SK-N-SH (cell line): ENCODE measurements around the gene YBX2. TPM values are rescaled to one million over a fixed set of nuclear protein-coding genes. Genes with fewer than 3 reads are reported as not detected.

ENCODE experiments used
- CTCF ChIA-PET: fragments of 300-600, 350-600 bp; formaldehyde crosslinking; extraction: SDS; loops from one replicate; lab custom pipeline; 2021; lab: Yijun Ruan, JAX
- POLR2A ChIA-PET: fragments of 350-600 bp; sonication (Branson Sonifier 250); formaldehyde crosslinking; extraction: SDS; loops from one replicate; lab custom pipeline; 2020; ENCODE audit warnings: antibody characterized with exemption, inconsistent platforms; lab: Yijun Ruan, JAX
- DNase-seq: peaks from one replicate; pipeline ENCODE4 v3.0.0; 2012
- H2AFZ ChIP-seq: fragments of 200-600 bp; sonication (generic); 2 replicates; pipeline ENCODE4 v1.8.1; 2016; ENCODE audit warnings: antibody characterized with exemption, mild to moderate bottlenecking, low read depth
- H3F3A ChIP-seq: fragments of 200-600 bp; sonication (generic); replicated peaks from 2 replicates; pipeline ENCODE3; 2016; ENCODE audit warnings: antibody characterized with exemption, mild to moderate bottlenecking; ENCODE audit not compliant: insufficient read depth
- H3K27ac ChIP-seq, 2 experiments: fragments of 200-500 bp in 1 of 2; fragments of 200-600 bp in 1 of 2; sonication (Bioruptor generic) in 1 of 2; sonication (generic), shearing (Covaris generic) in 1 of 2; 2 replicates each; pipeline versions ENCODE4 v1.5.1 to v1.6.1; 2014 to 2016; ENCODE audit warnings: low read depth in 2 of 2, inconsistent platforms in 1 of 2, low read length in 1 of 2, mild to moderate bottlenecking in 1 of 2, mixed read lengths in 1 of 2
- H3K27me3 ChIP-seq: fragments of 200-600 bp; sonication (generic), shearing (Covaris generic); 2 replicates; pipeline ENCODE4 v1.6.1; 2016; ENCODE audit warnings: mixed run types; ENCODE audit not compliant: insufficient read depth
- H3K36me3 ChIP-seq, 2 experiments: fragments of 200-500 bp in 1 of 2; fragments of 200-600 bp in 1 of 2; sonication (Bioruptor generic) in 1 of 2; sonication (generic) in 1 of 2; replicated peaks in 1 of 2; 2 replicates each; pipeline versions ENCODE3 to v1.5.1; 2014 to 2016; ENCODE audit warnings: low read length in 1 of 2, mild to moderate bottlenecking in 1 of 2; ENCODE audit not compliant: insufficient read depth in 2 of 2, control insufficient read depth in 1 of 2
- H3K4me1 ChIP-seq, 2 experiments: fragments of 200-500 bp in 1 of 2; fragments of 200-600 bp in 1 of 2; sonication (Bioruptor generic) in 1 of 2; sonication (generic), shearing (Covaris generic) in 1 of 2; 2 replicates each; pipeline versions ENCODE4 v1.5.1 to v1.6.1; 2014 to 2016; ENCODE audit warnings: low read depth in 1 of 2, low read length in 1 of 2, mixed run types in 1 of 2; ENCODE audit not compliant: insufficient read depth in 2 of 2, control insufficient read depth in 1 of 2
- H3K4me2 ChIP-seq: fragments of 200-600 bp; sonication (generic), shearing (Covaris generic); 2 replicates; pipeline ENCODE4 v1.6.1; 2017; ENCODE audit warnings: mixed run types
- H3K4me3 ChIP-seq, 2 experiments: fragments of 200-500 bp in 1 of 2; fragments of 200-600 bp in 1 of 2; sonication (Bioruptor generic) in 1 of 2; sonication (generic), shearing (Covaris generic) in 1 of 2; 2 replicates each; pipeline versions ENCODE4 v1.5.1 to v1.8.1; 2014 to 2016; ENCODE audit warnings: low read depth in 2 of 2, inconsistent platforms in 1 of 2, low read length in 1 of 2, mild to moderate bottlenecking in 1 of 2, mixed read lengths in 1 of 2, moderate library complexity in 1 of 2
- H3K79me2 ChIP-seq: fragments of 200-600 bp; sonication (generic); 2 replicates; pipeline ENCODE4 v1.8.1; 2017; ENCODE audit warnings: mild to moderate bottlenecking; ENCODE audit not compliant: insufficient read depth
- H3K9ac ChIP-seq: fragments of 200-600 bp; sonication (generic); 2 replicates; pipeline ENCODE4 v1.6.1; 2017; ENCODE audit warnings: mixed run types
- H3K9me2 ChIP-seq: fragments of 200-600 bp; sonication (generic); 2 replicates; pipeline ENCODE4 v1.6.1; 2017; ENCODE audit warnings: mixed run types
- H3K9me3 ChIP-seq: fragments of 200-600 bp; sonication (generic); 2 replicates; pipeline ENCODE4 v1.6.1; 2017; ENCODE audit warnings: mixed run types, mild to moderate bottlenecking, moderate library complexity
- H4K20me1 ChIP-seq: fragments of 200-600 bp; sonication (generic); 2 replicates; pipeline ENCODE4 v1.6.1; 2017; ENCODE audit warnings: mild to moderate bottlenecking, mixed run types; ENCODE audit not compliant: insufficient read depth
- CHD2 ChIP-seq: fragments of 150-350 bp; IDR thresholded peaks from 2 replicates; pipeline ENCODE4 v1.6.1; 2018; ENCODE audit warnings: low read length; ENCODE audit not compliant: partially characterized antibody
- CTCF ChIP-seq: fragments of 200-600 bp; sonication (generic); IDR thresholded peaks from 2 replicates; pipeline ENCODE4 v1.6.1; 2017; ENCODE audit warnings: antibody characterized with exemption, mild to moderate bottlenecking, moderate library complexity
- ELF1 ChIP-seq: IDR thresholded peaks from 2 replicates; pipeline ENCODE4 v1.4.0; 2012
- EZH2phosphoT487 ChIP-seq: fragments of 200-600 bp; sonication (generic); IDR thresholded peaks from 2 replicates; pipeline ENCODE4 v1.6.1; 2017; ENCODE audit warnings: low read depth, mixed run types, mild to moderate bottlenecking, antibody characterized with exemption, moderate library complexity, borderline replicate concordance
- FOXM1 ChIP-seq: IDR thresholded peaks from 2 replicates; pipeline ENCODE4 v1.4.0; 2012; ENCODE audit warnings: low read depth, mild to moderate bottlenecking
- GABPA ChIP-seq: IDR thresholded peaks from 2 replicates; pipeline ENCODE4 v1.4.0; 2012; ENCODE audit warnings: low read depth, mild to moderate bottlenecking
- GATA2 ChIP-seq: sonication (generic); formaldehyde crosslinking; IDR thresholded peaks from 2 replicates; pipeline ENCODE4 v1.5.0; 2020; ENCODE audit warnings: mild to moderate bottlenecking, missing genetic modification reagents
- MEF2A ChIP-seq: IDR thresholded peaks from 2 replicates; pipeline ENCODE4 v1.4.0; 2012; ENCODE audit warnings: low read depth, borderline replicate concordance
- NRF1 ChIP-seq: IDR thresholded peaks from 2 replicates; pipeline ENCODE4 v1.6.1; 2012; ENCODE audit warnings: low read depth, mild to moderate bottlenecking, low read length
- POLR2AphosphoS5 ChIP-seq: IDR thresholded peaks from 2 replicates; pipeline ENCODE4 v1.6.1; 2012; ENCODE audit warnings: low read depth, low read length
- RAD21 ChIP-seq: IDR thresholded peaks from 2 replicates; pipeline ENCODE4 v1.6.1; 2012; ENCODE audit warnings: mild to moderate bottlenecking, low read length
- RCOR1 ChIP-seq: fragments of 150-350 bp; IDR thresholded peaks from 2 replicates; pipeline ENCODE4 v1.6.1; 2017; ENCODE audit warnings: antibody characterized with exemption, low read length
- RFX5 ChIP-seq: IDR thresholded peaks from 2 replicates; pipeline ENCODE4 v1.6.1; 2012; ENCODE audit warnings: mild to moderate bottlenecking, improper control_type of control experiment, low read length
- RXRA ChIP-seq: IDR thresholded peaks from 2 replicates; pipeline ENCODE4 v1.4.0; 2012; ENCODE audit warnings: low read depth, mild to moderate bottlenecking, borderline replicate concordance
- SIN3A ChIP-seq: IDR thresholded peaks from 2 replicates; pipeline ENCODE4 v1.6.1; 2012; ENCODE audit warnings: low read depth, mild to moderate bottlenecking, low read length, moderate library complexity, borderline replicate concordance
- SMC3 ChIP-seq: IDR thresholded peaks from 2 replicates; pipeline ENCODE4 v1.6.1; 2012; ENCODE audit warnings: low read depth, low read length, improper control_type of control experiment
- TAF1 ChIP-seq: IDR thresholded peaks from 2 replicates; pipeline ENCODE4 v1.6.1; 2012; ENCODE audit warnings: low read depth, mild to moderate bottlenecking, low read length, moderate library complexity, borderline replicate concordance
- USF2 ChIP-seq: fragments of 150-350 bp; IDR thresholded peaks from 2 replicates; pipeline ENCODE4 v1.6.1; 2017; ENCODE audit warnings: antibody characterized with exemption, low read length, low read depth, borderline replicate concordance
- WGBS: methylation state at CpG from one replicate; pipeline ENCODE4 v1.1.6; 2017; ENCODE audit warnings: low lambda C conversion rate; 5-methylcytosine and 5-hydroxymethylcytosine counted together
- polyA plus RNA-seq, 3 experiments: library from polyadenylated mRNA; depleted of rRNA; stranded (reverse); fragments of >200 nt; gene quantifications; 2 replicates each; pipeline ENCODE4 v1.2.3, GENCODE V29; 2012

The YBX2 gene
- polyA plus RNA-seq, 1 of the 3 experiments (the other 2 are of a cell fraction), result 0.54 TPM

- Histone ChIP-seq H3K4me2 (peak overlapping the region; percentile 95; the same call in 1 of the 2 replicates), H3K4me3 (peak overlapping the region in 1 of 2 experiments; percentile 95; a peak in 1 of 4 replicates)
- POLR2A ChIA-PET, result interaction anchor here (0.8 to 0.9 kb wide), 2 partner anchors 9 to 60 kb away, joined by 3 read pairs; no protein-coding TSS in a partner anchor
These were observed 45.2 kb downstream of the YBX2 start for GRCh38 chr17:7249214-7249613.

GRCh38 chr17:7248796-7249195 lies 45.6 kb downstream of the YBX2 start:
- ChIA-PET POLR2A (interaction anchor here (0.9 kb wide), 1 partner anchor 9 kb away, joined by 3 read pairs; no protein-coding TSS in a partner anchor), CTCF (interaction anchor here (0.7 to 1.5 kb wide), 3 partner anchors 47 to 664 kb away, joined by 3 to 6 read pairs (median 3); no protein-coding TSS in a partner anchor)
- no peaks in the 10 kb centered on the region for H3K9me3 ChIP-seq
- H2AFZ ChIP-seq, result no peak overlapping the region
- H3K36me3 ChIP-seq, result peaks cover 18 to 26% of the 10 kb centered on the region in 2 experiments
- WGBS, result 95% methylated on average over 4 of the region's 4 CpGs
- H3K79me2 ChIP-seq, result peaks cover 64% of the 10 kb centered on the region
- peaks cover 27% of the 10 kb centered on the region for H3F3A ChIP-seq
- H3K9me2 ChIP-seq, result no peaks in the 10 kb centered on the region
- peaks cover 9 to 23% of the 10 kb centered on the region in 2 experiments; a peak in 3 of 4 replicates for H3K4me1 ChIP-seq
- peak overlapping the region; percentile 95; the same call in 1 of the 2 replicates for H3K4me2 ChIP-seq
- DNase-seq, result no peak
- no peak overlapping the region for H3K4me3 ChIP-seq
- H3K27me3 ChIP-seq, result no peaks in the 10 kb centered on the region
- no peak overlapping the region for H3K9ac ChIP-seq
- H4K20me1 ChIP-seq, result no peaks in the 10 kb centered on the region
- TF ChIP-seq EZH2phosphoT487 (no peak), RCOR1 (no peak), MEF2A (no peak), POLR2AphosphoS5 (no peak), RFX5 (no peak), RAD21 (no peak)
- TF ChIP-seq, all 33 proteins: peak for 0
- no peak overlapping the region; a peak in 1 of 4 replicates for H3K27ac ChIP-seq

More at GRCh38 chr17:7249214-7249613, 45.2 kb downstream of the YBX2 start:
- Histone ChIP-seq H3K36me3 (peaks cover 18 to 24% of the 10 kb centered on the region in 2 experiments), H3F3A (peaks cover 24% of the 10 kb centered on the region), H3K27ac (no peak overlapping the region; a peak in 1 of 4 replicates), H2AFZ (no peak overlapping the region), H3K4me1 (peaks cover 9 to 23% of the 10 kb centered on the region in 2 experiments; a peak in 3 of 4 replicates), H3K9ac (no peak overlapping the region), H3K9me3 (no peaks in the 10 kb centered on the region), H4K20me1 (no peaks in the 10 kb centered on the region), H3K79me2 (peaks cover 68% of the 10 kb centered on the region), H3K9me2 (no peaks in the 10 kb centered on the region), H3K27me3 (no peaks in the 10 kb centered on the region)
- WGBS, result 88% methylated on average over 6 of the region's 6 CpGs
- no peak for DNase-seq
- CTCF ChIA-PET, result interaction anchor here (0.7 to 1.5 kb wide), 3 partner anchors 47 to 663 kb away, joined by 3 to 6 read pairs (median 3); no protein-coding TSS in a partner anchor
- no peak for TF ChIP-seq RXRA
- no peak for TF ChIP-seq SIN3A
- no peak for TF ChIP-seq RCOR1
- TF ChIP-seq GABPA, result no peak
- TF ChIP-seq CHD2, result no peak

GRCh38 chr17:7246779-7247178 lies 47.7 kb downstream of the YBX2 start:
- H4K20me1 ChIP-seq, result no peaks in the 10 kb centered on the region
- H3F3A ChIP-seq, result peaks cover 23% of the 10 kb centered on the region
- peaks cover 61% of the 10 kb centered on the region for H3K79me2 ChIP-seq
- DNase-seq, result no peak
- H3K4me1 ChIP-seq, result peaks cover 6 to 24% of the 10 kb centered on the region in 2 experiments; a peak in 3 of 4 replicates
- H3K9me3 ChIP-seq, result no peaks in the 10 kb centered on the region
- ChIA-PET CTCF (interaction anchor here (1.0 to 1.3 kb wide), 2 partner anchors 33 to 49 kb away, joined by 5 read pairs; no protein-coding TSS in a partner anchor), POLR2A (no interaction called here)
- no peaks in the 10 kb centered on the region for H3K9me2 ChIP-seq
- WGBS, result 91% methylated on average over 3 of the region's 5 CpGs
- no peak overlapping the region for H3K27ac ChIP-seq
- H3K36me3 ChIP-seq, result peaks cover 18 to 31% of the 10 kb centered on the region in 2 experiments
- H2AFZ ChIP-seq, result no peak overlapping the region
- no peaks in the 10 kb centered on the region for H3K27me3 ChIP-seq
- no peak overlapping the region for H3K4me3 ChIP-seq
- H3K4me2 ChIP-seq, result no peak overlapping the region
- no peak overlapping the region for H3K9ac ChIP-seq
- TF ChIP-seq TAF1 (no peak), FOXM1 (no peak), ELF1 (no peak), RXRA (no peak), CTCF (no peak), NRF1 (no peak), USF2 (no peak), GATA2 (CRISPR knock-in tag) (no peak), CHD2 (no peak), MEF2A (no peak), SMC3 (no peak)
